Transverse colon (tissue), 4 donors: ENCODE data around the gene CYSTM1. TPM values are rescaled to one million over a fixed set of nuclear protein-coding genes. Genes with fewer than 3 reads are reported as not detected.
A peak's percentile ranks its signal among the peaks of the same experiment; 100 is the strongest.

ENCODE experiments used
- DNase-seq: peaks from one replicate; pipeline ENCODE4 v3.0.0-alpha.2; 2019
- H3K27ac ChIP-seq, 4 donors: fragments of 200-600 bp; sonication (generic); 2 replicates each; pipeline ENCODE4 v1.5.1; 2016 to 2018; ENCODE audit warnings: inconsistent platforms in 4 of 4
- H3K27me3 ChIP-seq: fragments of 200-600 bp; sonication (generic); 2 replicates; pipeline ENCODE4 v1.5.1; 2017; ENCODE audit warnings: inconsistent platforms
- H3K36me3 ChIP-seq, 4 donors: fragments of 200-600 bp; sonication (generic); 2 replicates each; pipeline ENCODE4 v1.5.1; 2017 to 2019; ENCODE audit warnings: inconsistent platforms in 4 of 4
- H3K4me1 ChIP-seq, 4 donors: fragments of 200-600 bp; sonication (generic); 2 replicates each; pipeline ENCODE4 v1.5.1; 2017 to 2020; ENCODE audit warnings: inconsistent platforms in 4 of 4
- H3K4me3 ChIP-seq, 4 donors: fragments of 200-600 bp; sonication (generic); 1 replicate in 1 of 4; 2 replicates in 3 of 4; pipeline versions ENCODE4 v1.5.1 to v1.6.1; 2017 to 2019; ENCODE audit warnings: inconsistent platforms in 4 of 4
- H3K9me3 ChIP-seq, 2 donors: fragments of 200-600 bp; sonication (generic); 2 replicates each; pipeline ENCODE4 v1.5.1; 2017 to 2019; ENCODE audit warnings: inconsistent platforms in 2 of 2
- EP300 ChIP-seq: sonication (generic); formaldehyde crosslinking; IDR thresholded peaks from one replicate; pipeline ENCODE4 v1.6.1; 2017; ENCODE audit warnings: antibody characterized with exemption, low read depth
- POLR2A ChIP-seq: fragments of 450-650 bp; IDR thresholded peaks from one replicate; pipeline ENCODE4 v1.6.1; 2016; ENCODE audit warnings: antibody characterized with exemption, mild to moderate bottlenecking, moderate library complexity
- POLR2AphosphoS5 ChIP-seq, 3 donors: sonication (generic); formaldehyde crosslinking; IDR thresholded peaks; one replicate each; pipeline ENCODE4 v1.6.1; 2016; ENCODE audit warnings: antibody characterized with exemption in 3 of 3
- WGBS, 2 donors: methylation state at CpG; one replicate each; pipeline ENCODE4 v1.1.5; 2018; ENCODE audit warnings: low coverage in 1 of 2; 5-methylcytosine and 5-hydroxymethylcytosine counted together
- in situ Hi-C, 4 donors: fragments of 200-750 bp; cut with MboI; loops; one replicate each; pipeline versions ENCODE4 v1.15.0 to v1.15.1; 2017; ENCODE audit warnings: low sequenced_read_pairs in 3 of 4, low pct_ligation_motif_present in 1 of 4, low pct_unique_long_range_greater_than_20kb in 1 of 4
- intact Hi-C: fragments of 100-400 bp; cut with DNase I; formaldehyde crosslinking; loops from one replicate; pipeline ENCODE4 v1.15.1; 2023; ENCODE audit warnings: low total_unique reads
- total RNA-seq, 4 donors: library from RNA; depleted of rRNA; stranded (reverse); fragments of >200 nt; gene quantifications; one replicate each; pipeline ENCODE4 v1.1.0, GENCODE V29; 2016
- TF ChIP-seq, protein P1 (sequence below), 5 experiments: fragments of 200-600 bp in 3 of 5; fragments of 450-650 bp in 2 of 5; sonication (generic) in 3 of 5; IDR thresholded peaks; 1 replicate in 2 of 5; 2 replicates in 3 of 5; pipeline ENCODE4 v1.5.1; 2016 to 2017; ENCODE audit warnings: antibody characterized with exemption in 5 of 5, inconsistent platforms in 3 of 5, mild to moderate bottlenecking in 2 of 5, moderate library complexity in 1 of 5

CYSTM1 gene
- total RNA-seq, 4 donors from 2014 or later: 32.8 to 264 (median 107) TPM

DNA sequence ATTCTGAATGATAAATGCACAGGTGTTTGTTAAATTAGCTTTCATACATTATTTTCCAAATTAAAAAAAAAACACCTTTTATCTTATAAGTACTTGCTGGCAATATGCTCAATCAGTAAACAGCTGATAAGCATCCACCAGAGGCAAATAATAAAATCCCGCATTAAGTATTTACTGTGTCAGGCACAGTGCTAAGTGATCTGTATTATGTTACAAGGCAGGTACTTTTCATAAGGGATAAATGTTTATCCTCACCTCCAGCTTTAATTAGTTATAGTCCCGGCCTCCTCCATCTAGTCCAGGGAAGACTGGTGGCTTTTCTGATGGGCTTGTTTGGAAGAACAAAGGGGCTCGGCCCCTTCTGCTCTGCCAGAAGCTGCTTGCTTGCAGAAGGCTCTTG is 87.9 kb downstream of the CYSTM1 start:
- Histone ChIP-seq H3K4me1 (peaks cover 13 to 41% (median 26%) of the 10 kb centered on the region in 4 donors), H3K27me3 (no peaks in the 10 kb centered on the region), H3K4me3 (no peak overlapping the region), H3K27ac (peak overlapping the region in 1 of 4 donors; percentile 77), H3K36me3 (no peaks in the 10 kb centered on the region), H3K9me3 (no peaks in the 10 kb centered on the region)
- DNase-seq: no peak
- intact Hi-C loops: no loop called here
- in situ Hi-C loops: no loop called here
- TF ChIP-seq POLR2A (no peak), EP300 (no peak), POLR2AphosphoS5 (IDR thresholded peaks at IDR 0.05) (no peak)
- TF ChIP-seq, protein P1, sequence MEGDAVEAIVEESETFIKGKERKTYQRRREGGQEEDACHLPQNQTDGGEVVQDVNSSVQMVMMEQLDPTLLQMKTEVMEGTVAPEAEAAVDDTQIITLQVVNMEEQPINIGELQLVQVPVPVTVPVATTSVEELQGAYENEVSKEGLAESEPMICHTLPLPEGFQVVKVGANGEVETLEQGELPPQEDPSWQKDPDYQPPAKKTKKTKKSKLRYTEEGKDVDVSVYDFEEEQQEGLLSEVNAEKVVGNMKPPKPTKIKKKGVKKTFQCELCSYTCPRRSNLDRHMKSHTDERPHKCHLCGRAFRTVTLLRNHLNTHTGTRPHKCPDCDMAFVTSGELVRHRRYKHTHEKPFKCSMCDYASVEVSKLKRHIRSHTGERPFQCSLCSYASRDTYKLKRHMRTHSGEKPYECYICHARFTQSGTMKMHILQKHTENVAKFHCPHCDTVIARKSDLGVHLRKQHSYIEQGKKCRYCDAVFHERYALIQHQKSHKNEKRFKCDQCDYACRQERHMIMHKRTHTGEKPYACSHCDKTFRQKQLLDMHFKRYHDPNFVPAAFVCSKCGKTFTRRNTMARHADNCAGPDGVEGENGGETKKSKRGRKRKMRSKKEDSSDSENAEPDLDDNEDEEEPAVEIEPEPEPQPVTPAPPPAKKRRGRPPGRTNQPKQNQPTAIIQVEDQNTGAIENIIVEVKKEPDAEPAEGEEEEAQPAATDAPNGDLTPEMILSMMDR (IDR thresholded peaks at IDR 0.05): no peak
- 75 to 77% methylated on average over 1 to 3 of the region's 3 CpGs for WGBS, 2 donors

DNA sequence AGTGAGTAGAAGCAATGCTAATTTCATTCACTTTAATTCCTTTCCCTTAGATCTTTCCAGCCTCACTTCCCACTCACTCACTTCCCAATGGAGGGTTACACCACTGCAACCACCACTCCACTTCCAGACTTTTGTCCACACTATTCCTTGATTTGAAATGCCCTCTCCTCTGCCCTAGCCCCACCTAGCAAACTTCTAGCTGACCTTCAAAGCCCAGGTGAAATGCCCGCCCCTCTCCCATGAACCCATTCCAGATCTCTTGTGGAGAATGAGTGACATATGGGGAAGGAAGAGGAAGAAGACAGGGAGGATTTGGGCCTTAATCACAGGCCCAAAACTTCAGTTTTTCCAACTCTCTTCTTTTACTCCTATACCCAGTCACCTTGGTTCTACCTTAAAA is 90.9 kb downstream of the CYSTM1 start:
- DNase-seq: no peak
- 93 to 100% methylated on average over 1 of the region's 1 CpG for WGBS, 2 donors
- peaks cover 13 to 28% (median 19%) of the 10 kb centered on the region in 4 donors for H3K4me1 ChIP-seq
- TF ChIP-seq POLR2AphosphoS5 (IDR thresholded peaks at IDR 0.05): no peak
- TF ChIP-seq, protein P1 (IDR thresholded peaks at IDR 0.05): no peak
- TF ChIP-seq POLR2A: no peak
- TF ChIP-seq EP300: no peak
- no peaks in the 10 kb centered on the region for H3K27me3 ChIP-seq
- H3K36me3 ChIP-seq: no peaks in the 10 kb centered on the region
- in situ Hi-C loops: no loop called here
- intact Hi-C loops: no loop called here
- no peaks in the 10 kb centered on the region for H3K9me3 ChIP-seq
- H3K27ac ChIP-seq: no peak overlapping the region
- H3K4me3 ChIP-seq: no peak overlapping the region

DNA sequence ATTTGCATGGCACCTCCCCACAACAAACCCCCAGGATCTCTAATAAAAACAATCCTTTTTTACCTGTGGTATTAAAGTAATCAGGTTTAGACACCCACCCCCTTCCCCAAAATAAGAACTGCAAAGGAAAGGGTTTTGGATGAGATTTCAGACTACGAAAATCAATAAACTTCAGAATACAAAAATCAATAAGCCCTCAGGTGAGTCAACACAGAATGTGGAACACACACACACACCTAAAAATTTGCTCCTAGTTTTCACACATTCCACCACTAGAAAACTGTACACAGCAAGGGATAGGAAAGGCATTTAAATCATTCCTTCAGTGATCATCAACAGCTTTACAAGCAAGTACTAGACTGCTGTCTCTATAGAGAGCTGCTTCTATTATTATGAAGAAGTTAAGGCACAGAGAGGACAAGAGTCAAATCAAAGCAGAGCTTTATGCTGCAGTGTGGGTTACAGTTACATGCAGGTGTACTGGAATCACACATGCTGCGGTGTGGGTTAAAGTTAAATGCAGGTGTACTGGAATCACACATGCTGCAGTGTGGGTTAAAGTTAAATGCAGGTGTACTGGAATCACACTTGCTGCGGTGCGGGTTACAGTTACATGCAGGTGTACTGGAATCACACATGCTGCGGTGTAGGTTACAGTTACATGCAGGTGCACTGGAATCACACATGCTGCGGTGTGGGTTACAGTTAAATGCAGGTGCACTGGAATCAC is 91.6 kb downstream of the CYSTM1 start:
- no peak overlapping the region for H3K4me3 ChIP-seq
- no peak for DNase-seq
- no peaks in the 10 kb centered on the region for H3K27me3 ChIP-seq
- in situ Hi-C loops (no loop called here), intact Hi-C loops (no loop called here)
- 78 to 85% methylated on average over 6 of the region's 6 CpGs for WGBS, 2 donors
- TF ChIP-seq EP300 (no peak), POLR2A (no peak), POLR2AphosphoS5 (IDR thresholded peaks at IDR 0.05) (no peak)
- TF ChIP-seq, protein P1 (IDR thresholded peaks at IDR 0.05): no peak
- H3K4me1 ChIP-seq: peaks cover 7 to 20% (median 12%) of the 10 kb centered on the region in 4 donors
- no peak overlapping the region for H3K27ac ChIP-seq
- no peaks in the 10 kb centered on the region for H3K9me3 ChIP-seq
- H3K36me3 ChIP-seq: no peaks in the 10 kb centered on the region

DNA sequence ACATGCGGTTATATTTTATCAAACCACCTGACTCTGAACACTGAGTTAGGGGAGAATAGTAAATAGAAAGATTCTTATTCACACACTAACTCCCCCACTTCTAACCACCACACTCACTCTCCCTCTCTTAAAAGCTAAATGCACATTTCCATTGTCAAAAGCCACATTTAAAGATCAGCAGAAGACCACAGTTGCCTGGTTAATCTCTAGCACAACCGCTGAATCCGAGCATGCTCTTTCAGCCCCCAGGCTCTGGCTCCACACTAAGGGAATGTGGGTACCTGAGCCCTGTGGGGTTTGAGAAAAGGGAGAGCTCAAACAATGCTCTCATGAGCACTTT is 92.2 kb downstream of the CYSTM1 start:
- H3K27me3 ChIP-seq: no peaks in the 10 kb centered on the region
- 65 to 79% methylated on average over 3 of the region's 3 CpGs for WGBS, 2 donors
- H3K4me1 ChIP-seq: peaks cover 3 to 15% (median 6%) of the 10 kb centered on the region in 4 donors
- no peak overlapping the region for H3K4me3 ChIP-seq
- in situ Hi-C loops (no loop called here), intact Hi-C loops (no loop called here)
- TF ChIP-seq POLR2AphosphoS5 (IDR thresholded peaks at IDR 0.05) (no peak), EP300 (no peak), POLR2A (no peak)
- TF ChIP-seq, protein P1 (IDR thresholded peaks at IDR 0.05): no peak
- no peaks in the 10 kb centered on the region for H3K9me3 ChIP-seq
- H3K27ac ChIP-seq: no peak overlapping the region
- H3K36me3 ChIP-seq: no peaks in the 10 kb centered on the region
- DNase-seq: no peak
